GM19455 (cell line): ENCODE data around the gene AGPAT3.

Source experiments
- ATAC-seq: cut with Tn5 transposase; IDR thresholded peaks from one replicate; pipeline ENCODE4 v1.9.1; 2021; ENCODE audit not compliant: unreplicated experiment

Gene AGPAT3

DNA sequence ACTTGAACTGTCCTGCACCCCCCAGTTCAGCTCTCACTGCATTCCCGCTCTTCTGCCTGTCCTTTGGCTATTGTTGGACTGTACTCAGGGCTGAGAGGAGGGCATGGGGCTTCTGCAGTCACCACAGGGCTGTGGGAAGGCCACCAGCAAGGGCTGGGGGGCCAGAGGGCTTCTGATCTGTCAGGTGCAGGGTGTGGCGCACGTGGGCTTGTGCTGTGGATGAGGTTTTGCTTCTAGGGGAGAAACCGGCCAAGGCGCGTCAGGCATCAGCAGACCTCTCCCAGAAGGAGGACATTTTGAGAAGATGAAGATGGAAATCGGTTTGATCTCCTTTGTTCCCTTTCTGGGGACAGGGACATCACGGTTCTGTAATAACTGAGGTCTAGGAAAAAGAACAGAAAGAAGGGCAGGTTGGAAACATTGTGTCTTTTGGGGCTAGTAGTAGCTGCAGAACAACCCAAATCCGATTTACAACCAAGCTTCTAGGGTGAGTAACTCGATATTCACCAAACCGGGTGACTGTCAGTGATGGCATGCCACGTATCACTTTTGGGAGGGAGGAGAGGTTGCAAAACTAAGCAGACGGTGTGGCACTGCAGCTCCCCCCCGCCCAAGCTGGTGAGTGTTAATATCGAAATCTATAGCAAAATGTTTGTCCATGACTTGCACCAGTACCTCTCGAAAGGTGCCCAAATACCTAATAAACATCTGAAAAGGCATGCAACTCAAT, 40.9 kb downstream of the AGPAT3 start:
- ATAC-seq: no peak

DNA sequence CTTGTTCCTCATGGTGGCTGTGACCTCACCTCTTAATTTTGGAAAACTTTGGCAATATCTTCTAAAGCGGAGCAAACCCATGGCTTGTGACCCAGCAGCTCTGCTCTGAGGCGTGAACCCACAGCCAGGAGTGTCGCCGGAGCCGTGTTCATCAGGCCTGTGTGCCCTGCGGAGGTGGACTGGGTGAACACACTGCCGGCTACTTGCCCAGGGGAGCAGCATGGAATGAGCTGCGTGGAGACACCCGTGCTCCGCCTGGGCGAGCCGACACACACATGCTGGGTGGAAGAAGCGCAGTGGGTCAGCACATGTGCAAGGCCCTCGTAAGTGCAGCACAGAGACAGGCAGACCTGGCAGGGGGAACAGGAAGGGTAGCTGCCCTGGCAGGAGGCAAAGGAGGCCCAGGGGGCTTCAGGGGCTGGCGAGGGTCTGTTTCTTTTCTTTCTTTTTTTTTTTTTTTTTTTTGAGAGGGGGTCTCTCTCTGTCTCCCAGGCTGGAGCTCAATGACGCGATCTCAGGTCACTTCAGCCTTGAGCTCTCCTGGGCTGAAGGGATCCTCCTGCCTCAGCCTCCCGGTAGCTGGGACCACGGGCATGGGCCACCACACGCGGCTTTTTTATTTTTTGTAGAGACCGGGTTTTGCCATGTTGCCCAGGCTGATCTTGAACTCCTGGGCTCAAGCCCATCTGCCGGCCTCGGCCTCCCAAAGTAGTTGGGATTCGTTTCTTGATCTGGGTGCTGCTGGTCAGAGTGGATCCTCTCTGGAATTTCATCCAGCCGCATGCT, 41.8 kb downstream of the AGPAT3 start:
- ATAC-seq: no peak

- no peak for ATAC-seq
Observed at GRCh38 chr21:43907751-43908150, 42.7 kb downstream of the AGPAT3 start.

DNA sequence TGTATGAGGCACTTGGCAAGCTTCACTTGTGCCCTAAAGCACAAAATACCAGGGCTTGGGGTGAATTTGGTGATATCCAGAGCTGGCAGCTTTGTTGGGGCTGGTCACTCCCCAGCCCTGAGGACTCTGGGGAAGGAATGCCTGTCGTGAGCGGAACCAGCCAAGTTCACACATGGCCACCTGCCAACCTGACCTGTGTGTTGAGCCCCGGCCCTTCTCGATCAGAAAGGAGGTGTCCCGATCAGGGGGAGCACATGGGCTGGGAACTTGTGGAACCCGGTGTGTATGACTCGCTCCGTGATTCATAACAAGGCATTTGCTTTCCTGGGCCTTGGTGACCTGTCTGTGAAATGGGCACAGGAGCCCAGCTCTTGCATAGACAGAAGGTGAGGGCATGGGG, 43.1 kb downstream of the AGPAT3 start:
- no peak for ATAC-seq

DNA sequence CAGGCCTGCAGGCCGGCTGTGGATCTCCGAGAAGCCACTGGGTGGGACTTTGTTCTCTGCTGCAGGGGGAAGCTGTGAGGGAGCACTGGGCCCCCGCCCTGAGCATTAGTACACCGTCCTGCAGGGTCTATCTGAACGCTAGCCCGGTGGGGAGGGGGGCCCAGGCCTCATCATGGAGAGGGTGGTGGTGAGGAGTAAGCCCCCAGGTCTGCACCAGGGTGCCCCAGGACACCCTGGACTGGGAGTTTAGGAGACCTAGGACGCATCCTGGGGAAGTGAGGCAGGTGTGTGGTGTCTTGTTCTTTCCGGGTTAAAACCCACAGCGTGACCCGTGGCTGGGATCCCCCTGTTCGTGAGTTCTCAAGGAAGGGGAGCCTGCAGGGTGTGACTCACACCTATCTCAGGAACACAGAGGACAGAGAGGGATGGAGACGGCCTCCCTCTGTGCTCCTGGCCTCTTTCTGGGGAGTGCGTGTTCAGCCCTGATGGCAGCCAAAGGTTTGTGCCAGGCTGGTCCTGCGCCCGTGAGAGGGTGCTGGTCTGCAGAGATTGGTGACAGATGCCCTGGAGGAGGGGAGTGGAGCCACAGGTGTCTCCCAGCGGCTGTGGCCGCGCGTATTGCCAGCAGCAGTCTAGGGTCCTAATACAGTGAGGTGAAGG, 44.8 kb downstream of the AGPAT3 start:
- no peak for ATAC-seq

- ATAC-seq: no peak
Observed at GRCh38 chr21:43910460-43910859, 45.4 kb downstream of the AGPAT3 start.

DNA sequence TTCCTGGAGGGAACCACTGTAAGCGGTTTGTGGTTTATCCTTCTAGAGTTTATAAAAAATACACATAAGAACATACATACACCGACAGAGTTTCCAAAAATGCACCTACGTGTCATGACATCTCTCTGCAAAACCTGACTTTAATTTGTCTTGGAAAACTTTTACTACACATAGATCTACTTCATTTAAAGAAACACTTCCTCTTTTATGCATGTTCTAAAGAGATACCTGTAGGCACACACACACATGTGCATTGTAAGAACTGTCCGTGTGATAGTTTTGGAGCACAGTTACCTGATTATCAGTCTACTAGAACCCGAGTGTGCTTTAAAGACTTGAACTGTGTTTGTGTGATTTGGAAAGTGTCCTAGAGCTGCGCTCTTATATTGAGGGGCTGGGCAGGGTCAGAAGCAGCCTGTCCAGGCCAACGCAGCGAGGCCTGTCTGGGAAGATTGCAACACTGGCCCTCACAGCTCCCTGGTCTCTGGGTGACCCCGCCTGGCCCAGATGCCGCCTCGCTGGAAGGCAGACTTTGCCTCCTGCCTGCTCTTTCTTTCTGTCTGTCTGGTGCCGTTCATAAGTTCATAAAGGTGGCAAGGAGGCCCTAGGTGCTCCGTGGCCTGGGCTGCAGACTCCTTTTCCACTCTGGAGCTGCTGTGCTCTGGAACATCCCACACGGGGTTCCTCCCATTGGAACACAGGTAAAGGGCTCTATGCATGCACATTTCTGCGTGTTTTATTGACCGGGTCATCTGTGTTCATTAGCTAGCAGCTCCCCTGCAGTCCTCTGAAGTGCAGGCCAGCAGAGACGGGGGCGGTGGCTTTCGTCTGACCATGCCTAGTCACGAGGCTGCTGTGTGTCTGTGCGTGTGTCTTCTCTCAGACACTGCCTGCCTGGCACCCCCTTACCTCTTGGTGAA, 46.3 kb downstream of the AGPAT3 start:
- no peak for ATAC-seq

DNA sequence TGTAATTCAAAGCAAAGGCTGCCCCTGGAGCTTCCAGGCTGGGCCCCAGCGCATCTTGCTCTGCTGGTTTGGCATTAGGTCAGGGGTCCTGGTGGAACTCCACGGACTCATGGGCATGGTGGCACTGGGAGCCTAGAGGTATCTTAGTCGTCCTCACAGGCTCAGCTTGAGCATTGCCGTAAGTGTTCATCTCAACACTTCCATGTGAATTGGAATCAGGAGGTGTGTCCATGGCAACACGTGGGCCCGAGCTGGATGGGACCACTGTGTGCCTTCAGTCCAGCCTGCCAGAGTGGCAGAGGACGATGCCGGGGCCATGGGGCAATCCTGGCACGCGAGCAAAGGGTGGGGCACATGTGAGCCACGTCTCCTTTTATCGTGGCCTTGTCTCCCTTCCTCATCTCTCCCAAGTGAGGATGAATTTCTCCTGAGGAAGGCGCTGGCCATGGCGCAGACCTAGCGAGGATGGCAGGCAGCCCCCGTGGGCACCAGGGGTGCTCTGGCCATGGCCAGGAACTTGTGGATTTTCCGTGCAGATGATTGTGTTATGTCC, 47.0 kb downstream of the AGPAT3 start:
- no peak for ATAC-seq

DNA sequence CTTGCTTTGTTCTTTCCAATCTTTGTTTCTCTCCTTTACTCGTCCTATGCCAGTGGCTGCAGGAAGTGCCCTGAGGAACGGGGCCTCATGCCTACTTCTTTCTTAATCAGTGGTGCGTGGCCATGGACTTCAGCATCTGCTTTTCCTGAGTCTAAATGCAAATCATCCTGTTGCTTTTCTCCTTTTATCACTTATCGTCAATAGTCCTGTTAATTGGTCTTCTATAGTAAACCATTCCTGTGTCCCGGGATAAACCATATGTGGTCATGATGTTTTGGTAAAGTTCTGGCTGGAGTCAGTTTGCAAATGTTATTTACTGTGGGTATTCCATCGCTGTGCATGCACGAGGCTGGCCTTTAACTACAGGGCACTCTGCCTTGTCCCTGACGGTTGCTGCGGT, 47.5 kb downstream of the AGPAT3 start:
- no peak for ATAC-seq

DNA sequence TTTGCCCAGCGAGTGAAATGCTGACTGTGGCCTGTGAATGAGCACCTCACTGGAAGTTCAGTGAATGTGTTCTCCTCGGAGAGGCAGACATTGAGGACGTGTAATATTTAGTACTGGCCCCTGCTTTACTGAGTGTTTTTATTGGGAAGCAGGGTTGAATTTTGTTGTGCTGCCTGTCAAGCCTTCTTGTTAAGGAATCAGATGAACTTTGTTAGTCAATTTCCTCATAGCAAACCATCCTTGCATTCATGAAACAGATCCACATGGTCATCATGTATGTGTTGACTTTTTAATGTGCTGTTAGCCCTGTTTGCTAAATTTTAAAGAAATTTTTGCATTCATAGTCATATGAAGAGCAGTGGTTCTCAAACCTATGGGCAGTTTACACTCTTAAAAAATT, 47.9 kb downstream of the AGPAT3 start:
- ATAC-seq: no peak

DNA sequence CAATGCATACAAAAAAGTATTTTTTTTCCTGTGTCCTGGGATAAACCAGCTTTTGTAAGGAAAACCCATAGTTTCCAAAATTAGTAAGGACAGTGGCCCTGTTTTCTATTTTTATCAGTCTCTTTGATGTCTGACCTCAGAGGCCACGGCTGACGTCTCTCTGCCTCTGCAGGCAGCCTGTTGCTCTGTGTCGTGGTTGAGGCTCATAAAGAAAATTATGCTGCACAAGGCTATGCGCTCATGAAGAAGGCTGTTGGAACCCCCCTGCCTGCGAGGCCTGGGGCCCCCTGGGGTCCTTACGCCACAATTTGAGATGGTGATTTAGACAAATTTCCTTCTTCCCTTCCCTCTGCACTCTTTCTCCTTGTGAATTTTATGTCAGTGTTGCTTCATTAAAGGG, 48.9 kb downstream of the AGPAT3 start:
- ATAC-seq: no peak

- ATAC-seq: no peak
Observed at GRCh38 chr21:43916076-43916475, 51.1 kb downstream of the AGPAT3 start.

- ATAC-seq: no peak
Observed at GRCh38 chr21:43916691-43917514, 51.9 kb downstream of the AGPAT3 start.

DNA sequence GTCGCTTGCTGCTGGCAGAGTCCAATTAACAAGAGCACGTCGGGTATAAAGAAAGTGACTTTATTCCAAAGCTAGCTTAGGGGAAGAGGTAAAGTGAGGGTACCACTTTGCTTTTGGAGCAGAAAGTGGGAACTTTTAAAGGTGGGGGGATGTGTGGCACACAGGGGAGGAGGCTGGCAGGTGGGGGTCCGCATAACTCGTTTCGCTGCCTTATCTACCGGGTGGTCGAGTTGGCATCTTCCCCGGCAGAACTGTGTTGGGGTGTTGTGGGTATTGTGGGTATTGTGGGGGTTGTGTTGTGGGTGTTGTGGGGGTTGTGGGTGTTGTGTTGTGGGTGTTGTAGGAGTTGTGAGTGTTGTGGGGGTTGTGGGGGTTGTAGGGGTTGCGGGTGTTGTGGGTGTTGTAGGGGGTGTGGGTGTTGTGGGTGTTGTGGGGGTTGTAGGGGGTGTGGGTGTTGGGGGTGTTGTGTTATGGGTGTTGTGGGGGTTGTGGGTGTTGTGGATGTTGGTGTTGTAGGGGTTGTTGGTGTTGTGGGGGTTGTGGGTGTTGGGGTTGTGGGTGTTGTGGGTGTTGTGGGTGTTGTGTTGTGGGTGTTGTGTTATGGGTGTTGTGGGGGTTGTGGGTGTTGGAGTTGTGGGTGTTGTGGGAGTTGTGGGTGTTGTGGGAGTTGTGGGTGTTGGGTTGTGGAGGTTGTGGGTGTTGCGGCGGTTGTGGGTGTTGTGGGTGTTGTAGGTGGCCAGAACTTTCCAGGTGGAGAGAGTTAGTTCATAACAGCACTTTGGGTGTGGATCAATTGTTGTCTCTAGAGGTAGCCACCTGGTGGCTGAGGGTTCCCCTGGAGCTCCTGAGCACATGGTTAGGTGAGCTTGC, 52.7 kb downstream of the AGPAT3 start:
- no peak for ATAC-seq

DNA sequence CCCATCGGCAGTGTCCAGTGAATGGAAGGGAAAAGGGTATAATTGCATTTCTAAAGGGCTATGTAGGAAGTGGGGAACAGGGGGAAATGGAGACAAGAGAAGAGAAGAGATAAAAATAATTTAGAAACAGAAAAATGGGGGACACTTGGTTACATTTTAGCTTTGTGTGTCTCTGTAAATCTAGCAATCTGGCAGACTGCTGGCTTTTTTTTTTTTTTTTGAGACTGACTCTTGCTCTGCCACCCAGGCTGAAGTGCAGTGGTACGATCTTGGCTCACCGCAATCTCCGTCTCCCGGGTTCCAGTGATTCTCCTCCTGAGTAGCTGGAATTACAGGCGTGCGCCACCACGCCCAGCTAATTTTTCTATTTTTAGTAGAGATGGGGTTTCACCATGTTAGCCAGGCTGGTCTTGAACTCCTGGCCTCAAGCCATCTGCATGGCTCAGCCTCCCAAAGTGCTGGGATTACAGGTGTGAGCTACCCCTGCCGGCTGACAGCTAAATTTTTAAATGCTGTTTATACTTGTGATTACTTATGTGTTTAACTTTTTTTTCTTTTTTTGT, 53.4 kb downstream of the AGPAT3 start:
- no peak for ATAC-seq

DNA sequence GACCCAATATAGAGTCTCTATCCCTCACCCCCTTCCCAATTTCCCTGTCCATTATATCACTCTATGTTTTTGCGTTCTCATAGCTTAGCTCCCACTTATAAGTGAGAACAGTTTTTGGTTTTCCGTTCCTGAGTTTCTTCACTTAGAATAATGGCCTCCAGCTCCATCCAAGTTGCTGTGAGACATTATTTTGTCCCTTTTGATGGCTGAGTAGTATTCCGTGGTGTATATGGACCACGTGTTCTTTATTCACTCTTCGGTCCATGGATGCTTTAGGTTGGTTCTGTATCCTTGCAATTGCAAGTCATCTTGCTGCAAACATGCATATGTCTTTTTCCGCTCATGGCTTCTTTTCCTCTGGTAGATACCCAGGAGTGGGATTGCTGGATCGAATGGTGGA, 54.3 kb downstream of the AGPAT3 start:
- no peak for ATAC-seq

- no peak for ATAC-seq
Observed at GRCh38 chr21:43919871-43920801, 55.1 kb downstream of the AGPAT3 start.
